AG04450 (cell line): ENCODE data around the gene UBE2F. TPM values are rescaled to one million over a fixed set of nuclear protein-coding genes. Genes with fewer than 3 reads are reported as not detected.

Experiments
- CTCF ChIA-PET: fragments of 300-600, 350-600 bp; formaldehyde crosslinking; extraction: SDS; loops from one replicate; lab custom pipeline; 2022; ENCODE audit warnings: antibody characterized with exemption, inconsistent platforms; lab: Charles Lee
- POLR2A ChIA-PET: fragments of 350-600 bp; formaldehyde crosslinking; extraction: SDS; loops from one replicate; lab custom pipeline; 2021; ENCODE audit warnings: antibody characterized with exemption, inconsistent platforms; lab: Yijun Ruan, JAX
- DNase-seq: peaks from one replicate; pipeline ENCODE4 v3.0.0-alpha.2; 2011; ENCODE audit warnings: low read depth, low spot score
- H3K27ac ChIP-seq: one replicate; pipeline ENCODE4 v1.5.1; 2012; ENCODE audit warnings: low read depth, low read length, control low read depth
- H3K27me3 ChIP-seq: one replicate; pipeline ENCODE4 v1.6.0; 2012; ENCODE audit warnings: low read length; ENCODE audit not compliant: control insufficient read depth, insufficient read depth
- H3K4me3 ChIP-seq: 2 replicates; pipeline ENCODE4 v1.5.1; 2011; ENCODE audit warnings: mild to moderate bottlenecking, low read depth, low read length, control low read depth
- H3K9me3 ChIP-seq: 2 replicates; pipeline ENCODE4 v1.5.1; 2012; ENCODE audit warnings: low read length; ENCODE audit not compliant: control insufficient read depth, insufficient read depth
- polyA plus RNA-seq: library from polyadenylated mRNA; depleted of rRNA; stranded (reverse); fragments of >200 nt; gene quantifications from 2 replicates; pipeline ENCODE4 v1.2.3, GENCODE V29; 2011
- TF ChIP-seq, protein P1 (sequence below): IDR thresholded peaks from 2 replicates; pipeline ENCODE4 v1.5.1; 2011; ENCODE audit warnings: low read depth, low read length, control low read depth, inconsistent platforms

The UBE2F gene
- polyA plus RNA-seq, 1 experiment, result 119 TPM

- ChIA-PET POLR2A (interaction anchor here (0.7 kb wide), 1 partner anchor 24 kb away, joined by 3 read pairs; no protein-coding TSS in a partner anchor), CTCF (interaction anchor here (1.1 kb wide), 1 partner anchor 296 kb away, joined by 4 read pairs; no protein-coding TSS in a partner anchor)
- Histone ChIP-seq H3K4me3 (peak overlapping the region; percentile 81), H3K27ac (no peak overlapping the region), H3K9me3 (peaks cover 7% of the 10 kb centered on the region), H3K27me3 (no peaks in the 10 kb centered on the region)
- TF ChIP-seq, protein P1, sequence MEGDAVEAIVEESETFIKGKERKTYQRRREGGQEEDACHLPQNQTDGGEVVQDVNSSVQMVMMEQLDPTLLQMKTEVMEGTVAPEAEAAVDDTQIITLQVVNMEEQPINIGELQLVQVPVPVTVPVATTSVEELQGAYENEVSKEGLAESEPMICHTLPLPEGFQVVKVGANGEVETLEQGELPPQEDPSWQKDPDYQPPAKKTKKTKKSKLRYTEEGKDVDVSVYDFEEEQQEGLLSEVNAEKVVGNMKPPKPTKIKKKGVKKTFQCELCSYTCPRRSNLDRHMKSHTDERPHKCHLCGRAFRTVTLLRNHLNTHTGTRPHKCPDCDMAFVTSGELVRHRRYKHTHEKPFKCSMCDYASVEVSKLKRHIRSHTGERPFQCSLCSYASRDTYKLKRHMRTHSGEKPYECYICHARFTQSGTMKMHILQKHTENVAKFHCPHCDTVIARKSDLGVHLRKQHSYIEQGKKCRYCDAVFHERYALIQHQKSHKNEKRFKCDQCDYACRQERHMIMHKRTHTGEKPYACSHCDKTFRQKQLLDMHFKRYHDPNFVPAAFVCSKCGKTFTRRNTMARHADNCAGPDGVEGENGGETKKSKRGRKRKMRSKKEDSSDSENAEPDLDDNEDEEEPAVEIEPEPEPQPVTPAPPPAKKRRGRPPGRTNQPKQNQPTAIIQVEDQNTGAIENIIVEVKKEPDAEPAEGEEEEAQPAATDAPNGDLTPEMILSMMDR, result no peak
- no peak for DNase-seq
These were observed 693 bp downstream of the UBE2F start for GRCh38 chr2:237967463-237967951.

DNA sequence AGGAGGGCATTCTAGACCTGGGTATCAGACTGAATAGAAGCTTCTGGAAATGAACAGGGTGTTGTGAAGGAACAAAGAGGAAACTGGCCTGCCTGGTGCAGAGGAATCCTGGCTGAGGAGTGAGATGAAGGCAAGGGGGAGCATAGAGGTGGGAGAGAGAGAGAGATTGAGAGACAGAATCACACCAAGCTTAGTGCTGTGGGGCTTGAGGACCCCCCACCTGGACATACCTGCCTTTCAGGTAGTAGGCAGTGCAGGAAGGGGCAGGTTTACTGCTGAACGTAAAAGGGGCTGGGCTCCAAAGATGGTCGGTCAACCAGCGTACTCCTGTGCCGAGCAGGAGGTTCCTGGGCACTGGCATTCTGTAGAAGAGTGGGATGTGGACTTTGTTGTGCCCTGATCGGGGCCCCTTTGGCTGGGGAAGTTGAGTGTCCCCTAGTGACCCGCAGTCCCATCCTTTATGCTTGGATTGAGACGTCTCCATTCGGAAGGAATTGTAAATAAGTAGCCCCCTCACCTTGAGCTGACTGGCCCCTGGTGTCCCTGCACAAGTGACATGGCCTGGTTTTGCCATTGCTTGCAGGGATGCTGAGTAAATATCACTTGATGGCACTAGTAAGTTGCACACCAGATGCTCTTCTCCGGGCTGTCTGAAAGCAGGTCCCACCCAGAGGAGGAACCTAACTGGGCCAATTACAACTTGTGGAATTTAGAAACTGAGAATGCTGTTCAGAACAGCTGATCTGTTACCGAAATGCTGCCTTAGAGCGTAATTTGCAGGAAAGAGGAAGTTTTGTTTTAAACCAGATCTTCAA is 1.4 kb downstream of the UBE2F start:
- ChIA-PET POLR2A (interaction anchor here (0.6 to 0.7 kb wide), 2 partner anchors 25 to 53 kb away, joined by 3 to 5 read pairs; no protein-coding TSS in a partner anchor), CTCF (interaction anchor here (1.1 kb wide), 1 partner anchor 295 kb away, joined by 4 read pairs; no protein-coding TSS in a partner anchor)
- TF ChIP-seq, protein P1, result no peak
- Histone ChIP-seq H3K27me3 (no peaks in the 10 kb centered on the region), H3K4me3 (peak overlapping the region; percentile 81), H3K9me3 (no peaks in the 10 kb centered on the region; the same call in none of the 2 replicates), H3K27ac (no peak overlapping the region)
- peak; percentile 20 for DNase-seq

GRCh38 chr2:237971661-237972060 is 4.8 kb downstream of the UBE2F start:
- H3K27me3 ChIP-seq, result no peaks in the 10 kb centered on the region
- ChIA-PET CTCF (interaction anchor here (0.6 kb wide), 1 partner anchor 9 kb away, joined by 3 read pairs; no protein-coding TSS in a partner anchor), POLR2A (no interaction called here)
- H3K4me3 ChIP-seq, result no peak overlapping the region
- no peaks in the 10 kb centered on the region; the same call in 1 of the 2 replicates for H3K9me3 ChIP-seq
- no peak overlapping the region for H3K27ac ChIP-seq
- DNase-seq, result no peak
- TF ChIP-seq, protein P1, result no peak

DNA sequence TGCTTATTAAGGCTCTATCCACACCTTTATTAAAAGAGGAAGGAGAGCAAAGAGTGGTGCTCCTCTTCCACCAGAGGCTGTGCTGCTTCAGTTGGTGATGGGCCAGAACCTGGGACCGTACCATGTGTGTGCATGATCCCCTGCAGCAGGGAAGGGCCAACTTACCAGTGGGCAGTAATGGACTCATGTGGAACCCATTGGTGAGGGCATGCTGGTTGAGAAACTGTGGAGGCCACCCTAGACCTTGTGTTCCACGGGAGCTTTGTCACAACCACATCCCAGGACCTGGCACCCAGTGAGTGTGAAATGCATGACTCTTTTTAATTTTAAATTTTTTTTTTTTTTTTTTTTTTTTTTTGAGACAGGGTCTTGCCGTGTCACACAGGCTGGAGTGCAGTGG is 5.4 kb downstream of the UBE2F start:
- no peak overlapping the region for H3K4me3 ChIP-seq
- H3K27ac ChIP-seq, result no peak overlapping the region
- ChIA-PET CTCF (interaction anchor here (1.2 kb wide), 1 partner anchor 38 kb away, joined by 3 read pairs; no protein-coding TSS in a partner anchor), POLR2A (no interaction called here)
- DNase-seq, result no peak
- H3K27me3 ChIP-seq, result no peaks in the 10 kb centered on the region
- H3K9me3 ChIP-seq, result no peaks in the 10 kb centered on the region; the same call in 1 of the 2 replicates
- TF ChIP-seq, protein P1, result no peak
